Adrenal gland (tissue), 12 donors: ENCODE data around the gene RNF41. TPM values are rescaled to one million over a fixed set of nuclear protein-coding genes. Genes with fewer than 3 reads are reported as not detected.

Experiments used
- DNase-seq, 7 donors: peaks; one replicate each; pipeline ENCODE4 v3.0.0-alpha.2; 2019 to 2020
- H3K27ac ChIP-seq, 5 donors: fragments of 200-600 bp; sonication (generic) in 4 of 5; 1 replicate in 3 of 5; 2 replicates in 2 of 5; pipeline versions ENCODE4 v1.5.1 to v1.8.0; 2016 to 2020; ENCODE audit warnings: mild to moderate bottlenecking in 1 of 5
- H3K27me3 ChIP-seq: fragments of 200-600 bp; 2 replicates; pipeline ENCODE4 v1.8.0; 2021
- H3K36me3 ChIP-seq, 2 donors: fragments of 200-600 bp; replicated peaks in 1 of 2; 1 replicate in 1 of 2; 2 replicates in 1 of 2; pipeline versions ENCODE4 v1.5.1 to v1.8.0; 2018 to 2022
- H3K4me1 ChIP-seq, 2 donors: fragments of 200-600 bp; replicated peaks in 1 of 2; 1 replicate in 1 of 2; 2 replicates in 1 of 2; pipeline versions ENCODE4 v1.5.1 to v1.8.0; 2018 to 2021
- H3K4me3 ChIP-seq, 4 donors: fragments of 200-600 bp; sonication (generic) in 3 of 4; one replicate each; pipeline ENCODE4 v1.5.1; 2016 to 2018
- H3K9me3 ChIP-seq, 3 donors: fragments of 200-600 bp; sonication (generic) in 1 of 3; replicated peaks in 1 of 3; 1 replicate in 2 of 3; 2 replicates in 1 of 3; pipeline versions ENCODE4 v1.5.1 to v1.8.0; 2016 to 2021
- CTCF ChIP-seq, 6 experiments: fragments of 450-650 bp in 4 of 6; fragments of 200-600 bp in 2 of 6; sonication (generic) in 1 of 6; IDR thresholded peaks; 1 replicate in 5 of 6; 2 replicates in 1 of 6; pipeline versions ENCODE4 v1.5.1 to v1.8.0; 2016 to 2021; ENCODE audit warnings: antibody characterized with exemption in 6 of 6, mild to moderate bottlenecking in 2 of 6, moderate library complexity in 1 of 6
- POLR2A ChIP-seq, 2 donors: fragments of 450-650 bp; IDR thresholded peaks; one replicate each; pipeline ENCODE4 v1.6.1; 2017; ENCODE audit warnings: antibody characterized with exemption in 2 of 2, mild to moderate bottlenecking in 2 of 2, moderate library complexity in 1 of 2
- WGBS, 4 donors: extraction: QIAGEN DNeasy Blood & Tissue Kit in 2 of 4; methylation state at CpG; one replicate each; pipeline versions ENCODE4 v1.1.5 to v1.1.7; 2013 to 2017; 5-methylcytosine and 5-hydroxymethylcytosine counted together
- intact Hi-C, 2 donors: fragments of 100-400 bp; cut with DNase I; formaldehyde crosslinking; loops; one replicate each; pipeline versions ENCODE4 v1.14.1 to v1.15.0; 2022 to 2023
- polyA plus RNA-seq, 3 donors: library from polyadenylated mRNA; stranded (reverse); fragments of 200-250 nt in 2 of 3; fragments of 350-450 nt in 1 of 3; fragmentation: Illumina TruSeq in 1 of 3; extraction: RNeasy Lipid Tissue Mini Kit (QIAGEN cat#74804) in 1 of 3; gene quantifications; one replicate each; pipeline ENCODE4 v1.2.3, GENCODE V29; 2013 to 2014
- total RNA-seq, 9 donors: library from RNA; depleted of rRNA in 4 of 9; stranded (reverse); fragments of >200 nt in 4 of 9; fragments of 120-200 nt in 1 of 9; fragmentation: NEBNext Ultra II Directional in 1 of 9; extraction: Animal tissue kit (Norgen Biotek cat#: 25700) in 1 of 9; gene quantifications; one replicate each; pipeline versions ENCODE4 v1.1.0 to v1.2.4, GENCODE V29; 2013 to 2023
- donor health status: healthy with polysubstance abuse.
- donor health status: Bipolar disorder and iron deficiency.
- donor health status: DM: yes; HTN: yes; CAD: no.
- donor health status: DM: no; HTN: no; CAD: no.
- donor health status: DM: no; HTN: no; CAD: no.
- donor health status: DM: yes; HTN: yes; CAD: no.

The RNF41 gene
- total and polyA plus RNA-seq, 12 donors, result 13.0 to 90.6 (median 50.8) TPM

- intact Hi-C loops, result no loop called here
- peaks cover 0 to 30% of the 10 kb centered on the region in 2 donors for H3K36me3 ChIP-seq
- H3K27ac ChIP-seq, result no peak overlapping the region
- no peaks in the 10 kb centered on the region for H3K9me3 ChIP-seq
- H3K27me3 ChIP-seq, result no peaks in the 10 kb centered on the region
- H3K4me3 ChIP-seq, result no peak overlapping the region
- no peak for DNase-seq
- TF ChIP-seq CTCF (IDR thresholded peaks at IDR 0.05) (no peak), POLR2A (IDR thresholded peaks at IDR 0.05) (no peak)
- WGBS, 4 donors, result 69 to 91% (median 82%) methylated on average over 2 to 5 of the region's 5 CpGs
- peaks cover 5 to 14% of the 10 kb centered on the region in 2 donors for H3K4me1 ChIP-seq
These were observed 15.3 kb upstream of the RNF41 start for GRCh38 chr12:56236985-56237384.

GRCh38 chr12:56236091-56236490, 14.4 kb upstream of the RNF41 start:
- no peaks in the 10 kb centered on the region for H3K27me3 ChIP-seq
- 95 to 97% (median 97%) methylated on average over 6 of the region's 6 CpGs for WGBS, 4 donors
- H3K27ac ChIP-seq, result no peak overlapping the region
- H3K4me3 ChIP-seq, result no peak overlapping the region
- H3K9me3 ChIP-seq, result no peaks in the 10 kb centered on the region
- H3K4me1 ChIP-seq, result peaks cover 0 to 5% of the 10 kb centered on the region in 2 donors
- TF ChIP-seq CTCF (IDR thresholded peaks at IDR 0.05) (no peak), POLR2A (IDR thresholded peaks at IDR 0.05) (no peak)
- DNase-seq, result no peak
- H3K36me3 ChIP-seq, result peaks cover 0 to 21% of the 10 kb centered on the region in 2 donors
- intact Hi-C loops, result no loop called here

GRCh38 chr12:56234746-56235436, 13.2 kb upstream of the RNF41 start:
- DNase-seq, result no peak
- TF ChIP-seq POLR2A (IDR thresholded peaks at IDR 0.05), result no peak
- intact Hi-C loops, result no loop called here

GRCh38 chr12:56231184-56231582, 9.5 kb upstream of the RNF41 start:
- no peak overlapping the region for H3K27ac ChIP-seq
- WGBS, 4 donors, result 84 to 98% (median 90%) methylated on average over 7 to 11 of the region's 11 CpGs
- H3K4me3 ChIP-seq, result no peak overlapping the region
- H3K36me3 ChIP-seq, result no peaks in the 10 kb centered on the region
- no peak for DNase-seq
- intact Hi-C loops, result no loop called here
- no peaks in the 10 kb centered on the region for H3K9me3 ChIP-seq
- no peaks in the 10 kb centered on the region for H3K4me1 ChIP-seq
- H3K27me3 ChIP-seq, result no peaks in the 10 kb centered on the region
- TF ChIP-seq CTCF (IDR thresholded peaks at IDR 0.05), result no peak
- TF ChIP-seq POLR2A (IDR thresholded peaks at IDR 0.05), result no peak

More at GRCh38 chr12:56234746-56235436, 13.2 kb upstream of the RNF41 start:
- Histone ChIP-seq H3K4me3 (no peak overlapping the region), H3K27ac (no peak overlapping the region), H3K27me3 (no peaks in the 10 kb centered on the region), H3K9me3 (no peaks in the 10 kb centered on the region), H3K4me1 (no peaks in the 10 kb centered on the region), H3K36me3 (peaks cover 0 to 9% of the 10 kb centered on the region in 2 donors)
- WGBS, 4 donors, result 72 to 81% (median 78%) methylated on average over 8 to 16 of the region's 16 CpGs
